WI38 (cell line): ENCODE measurements around the gene SLC29A1.
A peak's percentile ranks its signal among the peaks of the same experiment; 100 is the strongest.

ENCODE experiments used
- H3K4me3 ChIP-seq: 2 replicates; pipeline ENCODE4 v1.5.1; 2011; ENCODE audit warnings: low read depth, mild to moderate bottlenecking, control low read depth, low read length
- CTCF ChIP-seq: IDR thresholded peaks from 2 replicates; pipeline ENCODE4 v1.5.1; 2012; ENCODE audit warnings: low read depth, mild to moderate bottlenecking, control low read depth, low read length

Gene SLC29A1

GRCh38 chr6:44223319-44224028 is at the start of gene SLC29A1:
TSS of gene SLC29A1 (plus strand) at chr6:44223595. CDS start at chr6:44227314, 3,719 bp downstream.
- 0 out of 2 replicates have a peak, but pooled peaks have one; percentile 5 for TF ChIP-seq CTCF
- peak within 1 kb of the TSS; percentile 62 for H3K4me3 ChIP-seq

- H3K4me3 ChIP-seq: no peak overlapping the region
- no peak for TF ChIP-seq CTCF
Observed at GRCh38 chr6:44176130-44176761, 47.1 kb upstream of the SLC29A1 start.

GRCh38 chr6:44176762-44177509 is 46.5 kb upstream of the SLC29A1 start:
- no peak overlapping the region for H3K4me3 ChIP-seq
- TF ChIP-seq CTCF: no peak

GRCh38 chr6:44177691-44178423 is 45.5 kb upstream of the SLC29A1 start:
- TF ChIP-seq CTCF: no peak
- H3K4me3 ChIP-seq: no peak overlapping the region

- no peak overlapping the region for H3K4me3 ChIP-seq
- no peak for TF ChIP-seq CTCF
Observed at GRCh38 chr6:44178424-44179071, 44.8 kb upstream of the SLC29A1 start.

GRCh38 chr6:44179072-44179536 is 44.3 kb upstream of the SLC29A1 start:
- TF ChIP-seq CTCF: no peak
- no peak overlapping the region for H3K4me3 ChIP-seq
